ENCODE measurements around the gene IL11RA. TPM values are rescaled to one million over a fixed set of nuclear protein-coding genes. Genes with fewer than 3 reads are reported as not detected.
"Not testable (repeated sequence)": the region's sequence is repeated elsewhere in the genome, so short reads cannot be mapped to it uniquely, and the experiment has no call there.

Gene IL11RA
- total RNA-seq, 2 experiments from 2014 or later = 18.3 to 21.3 TPM

GRCh38 chr9:34630402-34631154 lies 21.4 kb upstream of the IL11RA start:
- ChIA-PET CTCF (interaction anchor here (0.8 to 1.4 kb wide), 3 partner anchors 10 to 20 kb away, joined by 3 to 4 read pairs (median 3); partner anchors contain the start of gene DCTN3), POLR2A (no interaction called here)
- ATAC-seq = no peak
- H3K27me3 Mint-ChIP-seq = peaks cover 31% of the 10 kb centered on the region
- H3K27ac Mint-ChIP-seq = no peak overlapping the region
- DNase-seq = no peak
- intact Hi-C loops (cut with DNase I, micrococcal nuclease) = loop anchor here in 1 of 2 experiments (10.0 kb wide), 1 partner anchor 1184 kb away; the partner anchor contains the start of genes HINT2 and SPAG8
- no peak overlapping the region for H3K4me3 Mint-ChIP-seq
- peaks cover 28% of the 10 kb centered on the region for H3K4me1 Mint-ChIP-seq
- H3K9me3 Mint-ChIP-seq (ENCODE audit: low read depth) = no peaks in the 10 kb centered on the region
- peaks cover 10% of the 10 kb centered on the region for H3K36me3 Mint-ChIP-seq (ENCODE audit: low read depth)

DNA sequence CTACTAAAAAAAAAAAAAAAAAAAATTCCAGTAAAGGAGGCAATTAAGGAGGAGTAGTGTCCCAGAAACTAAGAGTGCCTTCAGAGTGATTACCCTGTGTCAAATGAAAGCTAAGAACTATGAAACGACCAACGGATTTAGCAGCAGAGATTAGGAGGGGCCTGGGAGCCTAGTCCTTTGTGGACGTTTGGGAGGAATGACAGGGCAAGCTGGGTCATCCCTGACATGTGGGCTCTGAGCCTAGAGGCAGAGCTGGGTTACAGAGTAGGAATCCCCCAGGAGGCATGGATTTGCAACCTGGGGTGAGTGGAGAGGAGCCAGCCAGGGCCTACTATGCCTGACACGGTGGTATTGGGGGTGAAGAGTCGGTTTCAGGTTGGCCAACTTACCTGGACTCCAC lies 18.8 kb upstream of the IL11RA start:
- no peak overlapping the region for H3K27ac Mint-ChIP-seq
- peaks cover 17% of the 10 kb centered on the region for H3K27me3 Mint-ChIP-seq
- ATAC-seq = no peak
- intact Hi-C loops (cut with DNase I, micrococcal nuclease) = loop anchor here in 1 of 2 experiments (10.0 kb wide), 1 partner anchor 1182 kb away; the partner anchor contains the start of genes HINT2 and SPAG8
- ChIA-PET POLR2A (no interaction called here), CTCF (interaction anchor here (0.6 to 8.3 kb wide), 24 partner anchors 8 to 1346 kb away, joined by 3 to 131 read pairs (median 6); partner anchors contain the start of genes CCL27, DCTN3, GALT and IL11RA)
- H3K4me1 Mint-ChIP-seq = peaks cover 38% of the 10 kb centered on the region
- no peaks in the 10 kb centered on the region for H3K9me3 Mint-ChIP-seq (ENCODE audit: low read depth)
- DNase-seq = no peak
- no peak overlapping the region for H3K4me3 Mint-ChIP-seq
- H3K36me3 Mint-ChIP-seq (ENCODE audit: low read depth) = peaks cover 21% of the 10 kb centered on the region

DNA sequence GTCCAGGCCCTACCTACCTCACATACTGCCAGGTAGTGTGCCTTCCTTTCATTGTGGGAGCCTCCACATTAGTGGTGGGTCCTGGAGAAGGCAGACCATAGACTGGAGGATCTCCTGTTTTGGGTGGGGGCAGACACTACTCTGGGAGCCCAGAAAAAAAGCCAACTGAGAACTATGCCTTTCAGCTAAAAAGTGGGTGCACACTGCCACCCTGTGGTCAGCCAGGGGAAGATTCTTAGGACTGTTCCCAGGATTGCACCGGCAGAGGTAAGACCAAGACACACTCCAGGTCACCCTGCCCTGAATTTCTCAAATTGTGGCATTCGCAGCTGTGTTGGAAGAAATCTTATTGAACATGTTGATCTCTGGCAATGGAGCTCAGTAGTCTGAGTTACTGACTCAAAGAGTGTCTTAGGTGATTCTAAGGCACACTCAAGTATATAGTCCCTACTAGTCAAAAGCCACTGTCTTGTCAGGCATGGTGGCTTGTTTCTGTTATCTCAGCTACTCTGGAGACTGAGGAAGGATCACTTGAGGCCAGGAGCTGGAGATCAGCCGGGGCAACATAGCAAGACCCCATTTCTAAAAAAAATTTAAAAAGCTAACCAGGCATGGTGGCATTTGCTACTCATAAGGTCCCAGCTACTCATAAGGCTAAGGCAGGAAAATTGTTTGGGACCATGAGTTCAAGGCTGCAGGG lies 18.0 kb upstream of the IL11RA start:
- peaks cover 42% of the 10 kb centered on the region for H3K4me1 Mint-ChIP-seq
- peak; percentile 87 for DNase-seq
- H3K9me3 Mint-ChIP-seq (ENCODE audit: low read depth) = no peaks in the 10 kb centered on the region
- intact Hi-C loops (cut with DNase I, micrococcal nuclease) = loop anchor here (1.0 to 10.0 kb wide), 3 partner anchors 14 to 1181 kb away; partner anchors contain the start of genes RPP25L (in 2 of the 2), DCTN3 (in 1 of the 2), HINT2 (in 1 of the 2) and SPAG8 (in 1 of the 2)
- H3K27ac Mint-ChIP-seq = no peak overlapping the region
- CTCF ChIA-PET = interaction anchor here (0.6 to 8.3 kb wide), 32 partner anchors 9 to 1098 kb away, joined by 3 to 131 read pairs (median 4); partner anchors contain the start of genes CCL19, CCL27, DCTN3 and GALT
- POLR2A ChIA-PET = no interaction called here
- H3K36me3 Mint-ChIP-seq (ENCODE audit: low read depth) = peaks cover 21% of the 10 kb centered on the region
- H3K27me3 Mint-ChIP-seq = peaks cover 12% of the 10 kb centered on the region
- peak; percentile 34 for ATAC-seq
- H3K4me3 Mint-ChIP-seq = no peak overlapping the region

DNA sequence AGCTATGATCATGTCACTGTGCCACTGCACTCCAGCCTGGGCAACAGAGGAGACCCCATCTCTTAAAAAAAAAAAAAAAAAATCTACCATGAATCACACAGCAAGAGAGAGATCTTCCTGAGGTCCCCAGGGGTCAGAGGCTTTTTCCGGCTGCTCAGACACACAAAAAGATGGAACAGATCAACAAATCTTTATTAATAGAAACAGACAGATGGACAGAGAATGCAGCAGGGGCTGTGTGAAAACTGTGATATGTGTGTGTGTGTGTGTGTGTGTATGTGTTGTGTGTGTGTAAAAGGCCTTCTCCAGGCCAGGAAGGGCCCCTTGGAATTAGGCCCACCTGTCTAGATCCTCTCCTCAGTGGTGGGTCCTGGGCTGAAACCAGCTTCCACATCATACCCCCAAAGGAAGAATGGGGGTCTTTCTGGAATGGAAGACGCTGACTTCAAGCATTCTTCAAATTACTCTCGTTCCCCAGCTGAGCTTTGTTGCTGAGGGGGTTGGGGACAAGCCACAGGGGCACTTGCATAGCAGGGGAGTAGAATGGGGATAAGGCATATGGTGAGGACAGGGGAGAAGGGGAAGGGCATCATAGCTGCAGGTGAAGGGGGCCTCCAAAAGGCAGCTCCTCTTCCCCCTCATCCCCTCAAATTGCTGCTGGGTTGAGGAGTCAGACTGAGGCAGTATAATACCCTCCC lies 17.3 kb upstream of the IL11RA start:
- DNase-seq (no peak), ATAC-seq (no peak)
- Mint-ChIP-seq H3K36me3 (ENCODE audit: low read depth) (peaks cover 21% of the 10 kb centered on the region), H3K27ac (no peak overlapping the region), H3K9me3 (ENCODE audit: low read depth) (no peaks in the 10 kb centered on the region), H3K4me3 (no peak overlapping the region), H3K4me1 (peaks cover 37% of the 10 kb centered on the region), H3K27me3 (peaks cover 7% of the 10 kb centered on the region)
- CTCF ChIA-PET = interaction anchor here (0.6 to 8.3 kb wide), 32 partner anchors 9 to 1097 kb away, joined by 3 to 131 read pairs (median 4); partner anchors contain the start of genes CCL19, CCL27, DCTN3 and GALT
- POLR2A ChIA-PET = no interaction called here
- intact Hi-C loops (cut with DNase I, micrococcal nuclease) = loop anchor here (1.0 to 10.0 kb wide), 5 partner anchors 14 to 1180 kb away; partner anchors contain the start of genes RPP25L (in 2 of the 2), DCTN3 (in 1 of the 2), DNAI1 (in 1 of the 2) and FAM219A (in 1 of the 2)

GRCh38 chr9:34635556-34635955 lies 16.4 kb upstream of the IL11RA start:
- ChIA-PET POLR2A (interaction anchor here (1.8 kb wide), 1 partner anchor 16 kb away, joined by 4 read pairs; the partner anchor contains the start of gene DCTN3), CTCF (interaction anchor here (0.9 to 8.3 kb wide), 10 partner anchors 10 to 232 kb away, joined by 3 to 131 read pairs (median 20); partner anchors contain the start of genes DCTN3, GALT, IL11RA and RPP25L)
- intact Hi-C loops (cut with DNase I, micrococcal nuclease) = loop anchor here in 1 of 2 experiments (5.0 to 10.0 kb wide), 3 partner anchors 178 to 1179 kb away; partner anchors contain the start of genes DNAI1, FAM219A, HINT2 and SPAG8
- no peak for DNase-seq
- ATAC-seq = no peak
- H3K4me3 Mint-ChIP-seq = peak overlapping the region; percentile 84
- peaks cover 37% of the 10 kb centered on the region for H3K4me1 Mint-ChIP-seq
- H3K36me3 Mint-ChIP-seq (ENCODE audit: low read depth) = peaks cover 21% of the 10 kb centered on the region
- H3K27me3 Mint-ChIP-seq = peaks cover under 1% of the 10 kb centered on the region
- no peak overlapping the region for H3K27ac Mint-ChIP-seq
- no peaks in the 10 kb centered on the region for H3K9me3 Mint-ChIP-seq (ENCODE audit: low read depth)

GRCh38 chr9:34636791-34637355 lies 15.1 kb upstream of the IL11RA start:
- ChIA-PET POLR2A (interaction anchor here (0.5 to 3.4 kb wide), 5 partner anchors 10 to 28 kb away, joined by 3 to 16 read pairs (median 3); partner anchors contain the start of genes DCTN3 and GALT), CTCF (interaction anchor here (0.8 to 8.3 kb wide), 12 partner anchors 10 to 233 kb away, joined by 3 to 131 read pairs (median 8); partner anchors contain the start of genes DCTN3, GALT, IL11RA and RPP25L)
- Mint-ChIP-seq H3K36me3 (ENCODE audit: low read depth) (peaks cover 21% of the 10 kb centered on the region), H3K4me1 (peaks cover 40% of the 10 kb centered on the region), H3K27me3 (no peaks in the 10 kb centered on the region), H3K27ac (peak overlapping the region; percentile 87), H3K9me3 (ENCODE audit: low read depth) (no peaks in the 10 kb centered on the region), H3K4me3 (peak overlapping the region; percentile 84)
- peak; percentile 2 for ATAC-seq
- peak; percentile 41 for DNase-seq
- intact Hi-C loops (cut with DNase I, micrococcal nuclease) = loop anchor here (1.0 to 10.0 kb wide), 10 partner anchors 9 to 1178 kb away; partner anchors contain the start of genes DNAI1 (in 2 of the 2), FAM219A (in 2 of the 2), DCTN3 (in 1 of the 2) and GALT (in 1 of the 2)

GRCh38 chr9:34637356-34638137 lies 14.4 kb upstream of the IL11RA start, which contains the start of gene SIGMAR1:
TSS of gene SIGMAR1 (minus strand) at chr9:34637787. CDS start at chr9:34637697, 90 bp downstream.
- ATAC-seq (peak; percentile 94), DNase-seq (peak; percentile 96)
- H3K36me3 Mint-ChIP-seq (ENCODE audit: low read depth) = peaks cover 21% of the 10 kb centered on the region
- H3K4me3 Mint-ChIP-seq = peak within 1 kb of the TSS; percentile 84
- peaks cover 40% of the 10 kb centered on the region for H3K4me1 Mint-ChIP-seq
- H3K27me3 Mint-ChIP-seq = no peaks in the 10 kb centered on the region
- peak within 1 kb of the TSS; percentile 92 for H3K27ac Mint-ChIP-seq
- CTCF ChIA-PET = interaction anchor here (0.6 to 8.3 kb wide), 18 partner anchors 10 to 375 kb away, joined by 3 to 131 read pairs (median 5); partner anchors contain the start of genes DCTN3, GALT, IL11RA and RPP25L
- no peaks in the 10 kb centered on the region for H3K9me3 Mint-ChIP-seq (ENCODE audit: low read depth)
- POLR2A ChIA-PET = interaction anchor here (0.5 to 3.4 kb wide), 10 partner anchors 9 to 179 kb away, joined by 3 to 16 read pairs (median 3); partner anchors contain the start of genes DCTN3, DNAI1, FAM219A and GALT
- intact Hi-C loops (cut with DNase I, micrococcal nuclease) = loop anchor here (1.0 to 10.0 kb wide), 10 partner anchors 9 to 1177 kb away; partner anchors contain the start of genes DNAI1 (in 2 of the 2), FAM219A (in 2 of the 2), GALT (in 2 of the 2) and DCTN3 (in 1 of the 2)

- no peaks in the 10 kb centered on the region for H3K9me3 Mint-ChIP-seq (ENCODE audit: low read depth)
- no peaks in the 10 kb centered on the region for H3K27me3 Mint-ChIP-seq
- peak overlapping the region; percentile 84 for H3K4me3 Mint-ChIP-seq
- ChIA-PET CTCF (interaction anchor here (0.6 to 8.3 kb wide), 15 partner anchors 9 to 375 kb away, joined by 3 to 131 read pairs (median 4); partner anchors contain the start of genes DCTN3, GALT, IL11RA and RPP25L), POLR2A (interaction anchor here (0.6 to 3.4 kb wide), 5 partner anchors 8 to 592 kb away, joined by 3 to 16 read pairs (median 4); partner anchors contain the start of genes DCTN3, DNAI1, FAM219A and GALT)
- peak overlapping the region; percentile 92 for H3K27ac Mint-ChIP-seq
- intact Hi-C loops (cut with DNase I, micrococcal nuclease) = loop anchor here (1.0 to 10.0 kb wide), 4 partner anchors 8 to 1177 kb away; partner anchors contain the start of genes DNAI1 (in 1 of the 2), FAM219A (in 1 of the 2), GALT (in 1 of the 2) and HINT2 (in 1 of the 2)
- peak; percentile 18 for DNase-seq
- H3K4me1 Mint-ChIP-seq = peaks cover 40% of the 10 kb centered on the region
- peaks cover 21% of the 10 kb centered on the region for H3K36me3 Mint-ChIP-seq (ENCODE audit: low read depth)
- no peak for ATAC-seq
Observed at GRCh38 chr9:34638138-34638445, 13.9 kb upstream of the IL11RA start.

DNA sequence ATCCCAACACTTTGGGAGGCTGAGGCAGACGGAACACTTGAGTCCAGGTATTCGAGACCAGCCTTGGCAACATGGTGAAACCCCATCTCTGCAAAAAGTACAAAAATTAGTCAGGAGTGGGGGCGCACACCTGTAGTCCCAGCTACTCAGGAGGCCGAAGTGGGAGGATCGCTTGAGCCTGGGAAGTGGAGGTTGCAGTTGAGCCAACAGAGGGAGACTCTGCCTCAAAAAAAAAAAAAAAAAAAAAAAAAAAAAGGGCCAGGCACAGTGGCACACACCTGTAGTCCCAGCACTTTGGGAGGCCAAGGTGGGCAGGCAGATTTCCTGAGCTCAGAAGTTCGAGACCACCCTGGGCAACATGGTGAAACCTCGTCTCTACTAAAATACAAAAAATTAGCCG lies 12.7 kb upstream of the IL11RA start:
- intact Hi-C loops (cut with DNase I, micrococcal nuclease) = loop anchor here in 1 of 2 experiments (5.0 to 10.0 kb wide), 3 partner anchors 182 to 1175 kb away; partner anchors contain the start of genes DNAI1, FAM219A, HINT2 and SPAG8
- H3K27me3 Mint-ChIP-seq; H3K27ac Mint-ChIP-seq; ATAC-seq; H3K4me3 Mint-ChIP-seq; H3K9me3 Mint-ChIP-seq (ENCODE audit: low read depth); DNase-seq: not testable (repeated sequence)
- Mint-ChIP-seq H3K4me1 (peaks cover 36% of the 10 kb centered on the region), H3K36me3 (ENCODE audit: low read depth) (peaks cover 21% of the 10 kb centered on the region)
- ChIA-PET POLR2A (interaction anchor here (3.4 kb wide), 1 partner anchor 7 kb away, joined by 16 read pairs; the partner anchor contains the start of gene GALT), CTCF (interaction anchor here (1.5 to 8.3 kb wide), 3 partner anchors 8 to 60 kb away, joined by 6 to 131 read pairs (median 13); partner anchors contain the start of genes GALT and IL11RA)

Data from activated CD4-positive, alpha-beta T cell treated with anti-CD3 and anti-CD28 coated beads for 36 hours (primary cell).